ENCODE measurements around the gene DMRTB1.
A peak's percentile ranks its signal among the peaks of the same experiment; 100 is the strongest.

DMRTB1 gene

DNA sequence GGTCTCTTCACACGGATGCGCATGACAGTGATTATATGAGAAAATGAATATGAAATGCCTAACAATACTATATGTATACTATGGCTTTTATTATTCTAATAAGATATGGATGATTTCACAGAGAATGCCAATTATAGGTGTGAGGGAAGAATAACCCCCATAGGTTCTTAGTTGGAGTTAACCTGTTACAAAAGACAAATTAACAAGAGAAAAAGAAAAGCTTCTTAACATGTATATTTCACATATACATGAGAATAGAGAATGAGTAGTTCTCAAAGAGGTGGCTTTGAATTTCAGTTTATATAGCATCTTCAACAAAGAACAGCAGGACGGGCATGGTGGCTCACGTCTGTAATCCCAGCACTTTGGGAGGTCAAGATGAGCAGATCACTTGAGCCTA is 24.0 kb upstream of the DMRTB1 start:
- no peak for DNase-seq (ENCODE audit: low spot score)

DNA sequence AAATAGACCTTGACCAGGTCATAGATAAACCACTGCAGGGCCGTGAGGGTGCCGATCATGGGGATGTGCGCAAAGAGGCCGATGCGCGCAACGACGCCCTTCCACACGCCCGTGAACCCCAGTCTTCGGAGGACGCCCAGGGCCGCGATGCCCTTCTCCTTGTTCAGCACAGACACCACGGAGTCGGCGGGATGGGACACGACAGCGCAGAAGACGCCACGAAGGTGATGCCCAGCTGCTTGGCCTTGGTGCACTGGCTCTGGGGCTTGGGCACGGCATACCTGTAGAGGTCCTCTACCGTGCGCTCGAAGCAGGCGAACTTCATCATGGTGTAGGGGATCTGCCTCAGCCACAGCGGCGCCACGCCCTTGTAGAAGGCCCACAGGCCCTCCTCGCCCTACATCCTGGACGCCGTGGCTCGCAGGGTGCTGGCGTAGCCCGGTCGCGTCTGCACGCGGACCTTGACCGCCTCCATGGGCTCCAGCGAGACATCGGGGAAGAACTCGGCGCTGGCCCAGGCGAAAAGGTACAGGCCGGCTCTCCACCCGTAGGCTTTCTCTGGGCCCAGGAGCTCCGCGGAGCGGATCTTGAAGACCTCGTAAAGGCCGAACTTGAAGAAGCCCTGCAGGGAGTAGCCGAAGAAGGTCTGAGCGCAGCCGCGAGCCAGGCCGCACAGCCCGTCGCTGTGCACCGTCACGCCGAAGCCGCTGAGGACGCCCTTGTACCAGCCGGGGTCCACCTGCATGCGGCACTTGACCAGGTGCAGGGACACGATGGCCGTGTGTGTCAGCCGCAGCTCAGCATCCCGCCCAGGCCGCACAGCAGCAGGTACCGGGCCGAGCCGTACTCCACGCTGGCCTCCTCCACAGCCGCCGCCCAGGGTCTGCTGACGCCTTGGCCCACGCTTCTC is 20.5 kb upstream of the DMRTB1 start:
- no peak for DNase-seq (ENCODE audit: low spot score)

GRCh38 chr1:53439337-53440207 is 19.6 kb upstream of the DMRTB1 start:
- DNase-seq (ENCODE audit: low spot score), result no peak

- DNase-seq (ENCODE audit: low spot score), result no peak
These were observed 18.6 kb upstream of the DMRTB1 start for GRCh38 chr1:53440633-53441032.

DNA sequence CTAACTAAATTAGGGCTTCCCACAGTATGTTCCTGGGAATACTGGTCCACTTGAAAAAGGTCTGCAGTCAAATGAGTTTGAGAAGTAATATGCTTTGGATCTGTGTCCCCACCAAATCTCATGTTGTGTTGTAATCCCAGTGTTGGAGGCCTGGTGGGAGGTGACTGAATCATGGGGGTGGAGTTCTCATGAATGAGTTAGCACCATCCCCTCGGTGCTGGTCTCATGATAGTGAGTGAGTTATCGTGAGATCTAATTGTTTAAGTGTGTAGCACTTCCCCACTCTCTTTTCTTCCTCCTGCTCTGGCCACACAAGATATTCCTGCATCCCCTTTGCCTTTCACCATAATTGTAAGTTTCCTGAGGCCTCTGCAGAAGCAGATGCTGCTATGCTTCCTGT is 16.9 kb upstream of the DMRTB1 start:
- no peak for DNase-seq (ENCODE audit: low spot score)

DNA sequence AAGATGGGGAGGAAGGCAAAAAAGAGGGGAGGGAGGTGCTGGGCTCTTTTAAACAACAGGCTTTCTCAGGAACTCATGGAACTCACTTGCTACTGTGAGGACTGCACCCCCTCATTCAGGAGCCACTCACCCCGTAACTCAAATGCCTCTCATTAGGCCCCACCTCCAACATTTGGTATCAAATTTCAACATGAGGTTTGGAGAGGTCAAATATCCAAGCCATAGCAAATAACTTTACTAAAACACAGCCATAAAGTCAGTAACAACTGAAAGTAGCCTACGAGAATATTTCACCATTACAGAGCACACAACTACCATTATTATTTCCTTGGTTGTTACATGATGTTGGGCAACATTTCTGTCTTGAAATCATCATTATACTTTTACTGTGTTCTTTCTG is 13.1 kb upstream of the DMRTB1 start:
- DNase-seq (ENCODE audit: low spot score), result no peak

- no peak for DNase-seq (ENCODE audit: low spot score)
These were observed 11.8 kb upstream of the DMRTB1 start for GRCh38 chr1:53447413-53447812.

DNA sequence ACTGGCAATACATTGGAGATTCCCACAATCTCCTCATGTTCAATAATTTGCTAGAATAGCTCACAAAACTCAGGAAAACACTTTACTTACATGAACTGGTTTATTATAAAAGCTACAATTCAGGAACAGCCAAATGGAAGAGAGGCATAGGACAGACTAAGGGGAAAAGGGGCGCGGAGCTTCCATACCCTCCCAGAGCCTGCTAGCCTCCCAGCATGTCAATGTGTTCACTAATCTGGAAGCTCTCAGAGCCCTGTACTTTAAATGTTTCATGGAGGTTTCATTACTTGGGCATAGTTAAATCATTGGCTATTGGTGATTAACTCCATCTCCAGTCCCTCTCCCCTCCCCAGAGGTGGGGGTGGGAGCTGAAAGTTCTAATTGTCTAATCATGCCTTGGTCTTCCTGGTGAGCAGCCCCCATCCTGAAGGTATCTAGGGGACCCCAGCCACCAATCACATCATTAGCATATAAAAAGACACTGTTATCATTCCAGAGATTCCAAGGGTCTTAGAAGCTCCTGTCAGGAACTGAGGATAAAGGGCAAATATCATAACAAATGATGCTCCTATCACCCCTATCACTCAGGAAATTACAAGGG is 10.9 kb upstream of the DMRTB1 start:
- DNase-seq (ENCODE audit: low spot score), result no peak

DNA sequence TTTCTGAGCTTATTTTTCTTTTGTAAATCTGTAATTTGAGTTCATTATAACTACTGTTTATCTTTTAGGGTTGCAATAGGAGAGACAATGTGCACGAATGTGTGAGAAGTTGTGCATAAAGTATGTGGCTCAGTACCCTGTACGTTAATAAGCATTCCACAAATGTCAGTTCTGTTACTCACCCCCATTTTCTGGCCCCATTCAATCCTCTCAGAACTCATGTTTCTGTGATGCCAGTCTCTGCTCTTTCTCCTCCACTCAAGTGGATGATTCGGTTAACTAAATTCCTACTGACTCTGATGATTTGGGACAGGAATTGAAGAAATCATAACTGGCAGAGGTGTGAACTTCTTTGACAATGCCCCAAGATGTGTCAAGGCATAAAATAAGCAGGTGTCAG is 10.2 kb upstream of the DMRTB1 start:
- peak; percentile 75 for DNase-seq (ENCODE audit: low spot score)

DNA sequence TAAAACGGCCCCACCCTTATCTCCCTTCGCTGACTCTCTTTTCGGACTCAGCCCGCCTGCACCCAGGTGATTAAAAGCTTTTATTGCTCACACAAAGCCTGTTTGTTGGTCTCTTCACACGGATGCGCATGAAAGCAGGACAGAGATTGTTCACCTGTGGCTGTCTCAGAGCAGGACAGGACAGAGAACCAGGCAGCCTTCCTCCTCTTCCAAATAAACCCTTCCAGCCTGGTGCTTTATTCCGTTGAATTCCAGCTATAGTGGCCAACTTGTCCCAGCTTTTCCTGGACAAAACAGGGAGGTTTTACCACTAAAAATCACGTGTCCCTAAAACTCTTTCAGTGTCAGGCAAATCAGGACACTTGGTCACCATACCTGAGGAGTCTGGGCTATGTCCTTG is 9.5 kb upstream of the DMRTB1 start:
- no peak for DNase-seq (ENCODE audit: low spot score)

- no peak for DNase-seq (ENCODE audit: low spot score)
These were observed 9.0 kb upstream of the DMRTB1 start for GRCh38 chr1:53450225-53450624.

DNA sequence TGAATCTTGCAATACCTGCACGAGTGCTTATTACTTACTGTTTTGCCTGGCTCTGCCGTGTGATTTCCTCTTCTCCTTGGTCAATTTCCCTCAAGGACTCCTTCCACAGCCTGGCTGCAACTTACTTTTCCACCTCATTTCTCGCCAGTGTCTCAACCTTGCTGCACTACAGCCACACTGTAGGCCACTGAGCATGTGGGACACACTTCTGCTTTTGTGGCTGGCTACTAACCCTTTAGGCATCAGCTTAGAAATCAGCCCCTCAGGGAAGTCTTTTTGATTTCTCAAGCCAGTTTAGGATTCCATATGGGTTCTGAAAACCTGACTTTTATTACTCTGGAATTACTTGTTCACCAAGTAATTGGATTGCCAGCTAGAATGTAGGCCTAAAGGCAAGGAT is 5.2 kb upstream of the DMRTB1 start:
- DNase-seq (ENCODE audit: low spot score), result no peak

DNA sequence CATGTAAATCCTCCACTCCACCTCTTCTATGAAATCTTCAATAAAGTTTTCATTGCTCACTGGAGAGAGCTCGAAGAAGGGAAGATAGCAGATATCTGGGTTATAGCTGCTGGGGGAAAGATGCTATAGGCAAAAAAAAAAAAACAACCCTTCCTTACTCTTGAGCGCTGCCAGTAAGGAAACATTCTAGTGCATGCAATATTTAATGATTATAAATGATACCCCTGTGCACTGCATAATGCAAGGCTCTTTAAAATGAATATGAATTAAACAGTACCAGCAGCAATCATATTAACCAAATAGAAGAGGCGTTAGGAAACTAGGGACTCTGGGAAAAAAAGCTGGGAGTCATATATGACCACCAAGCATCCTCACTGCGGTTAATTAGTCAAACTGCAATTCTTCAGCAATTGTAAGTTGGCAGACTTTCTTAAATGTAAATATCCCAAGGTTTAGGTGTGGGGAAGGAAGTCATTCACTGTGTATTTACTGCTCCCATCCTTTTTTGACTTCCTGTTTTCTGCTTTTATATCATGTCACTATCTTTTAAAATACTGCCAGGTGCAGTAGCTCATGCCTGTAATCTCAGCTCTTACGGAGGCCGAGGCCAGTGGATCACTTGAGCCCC is 3.7 kb upstream of the DMRTB1 start:
- no peak for DNase-seq (ENCODE audit: low spot score)

DNA sequence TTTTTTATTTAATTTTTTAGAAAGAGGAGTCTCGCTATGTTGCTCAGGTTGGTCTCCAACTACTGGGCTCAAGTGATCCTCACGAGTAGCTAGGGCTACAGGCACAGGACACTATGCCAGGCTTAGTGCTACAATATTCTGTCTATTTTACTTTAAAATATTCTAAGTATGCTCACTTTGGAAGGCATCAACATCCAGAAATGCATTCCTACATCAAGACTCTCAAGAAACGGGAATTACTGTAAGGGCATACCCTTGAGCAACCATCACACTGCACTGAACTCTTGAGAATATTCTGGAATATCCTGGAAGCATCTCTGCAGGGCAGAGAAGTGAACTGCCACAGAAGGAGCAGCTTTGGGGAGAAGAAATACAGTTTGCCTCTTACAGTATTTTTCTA is 565 bp upstream of the DMRTB1 start:
- no peak for DNase-seq (ENCODE audit: low spot score)

- DNase-seq (ENCODE audit: low spot score), result no peak
These were observed 1.0 kb downstream of the DMRTB1 start for GRCh38 chr1:53460211-53460634.

DNA sequence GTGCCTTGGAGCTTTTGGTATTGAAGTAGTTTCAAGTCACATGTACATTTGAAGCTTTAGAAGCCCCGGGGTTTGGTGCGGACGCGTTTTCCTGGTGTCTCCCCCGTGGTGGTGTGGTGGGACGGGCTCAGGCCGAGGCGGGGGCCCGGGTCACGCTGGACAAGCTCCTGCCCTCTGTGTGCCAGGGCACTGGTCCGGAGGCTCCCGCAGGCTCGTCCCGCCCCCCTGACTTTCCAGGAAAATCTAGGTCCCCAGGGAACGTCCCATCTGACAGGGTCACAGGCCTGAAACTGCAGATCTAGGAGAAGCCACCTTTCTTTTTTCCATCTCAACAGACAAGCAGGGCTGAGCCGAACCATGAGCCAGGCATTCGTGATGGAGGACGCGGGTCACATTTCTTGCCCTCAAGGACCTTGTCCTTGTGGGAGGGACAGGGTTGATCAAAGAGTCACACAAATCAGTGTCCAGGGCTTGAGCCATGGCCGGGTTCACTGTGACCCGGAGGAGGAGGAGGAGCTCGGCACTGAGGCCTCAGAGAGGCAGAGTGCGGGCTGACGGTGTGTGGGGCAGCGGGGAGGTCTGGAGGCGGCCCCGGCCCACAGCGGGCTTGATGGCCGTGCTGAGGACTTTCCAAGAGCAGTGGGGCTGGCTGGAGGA is 1.6 kb downstream of the DMRTB1 start:
- DNase-seq (ENCODE audit: low spot score), result no peak

DNA sequence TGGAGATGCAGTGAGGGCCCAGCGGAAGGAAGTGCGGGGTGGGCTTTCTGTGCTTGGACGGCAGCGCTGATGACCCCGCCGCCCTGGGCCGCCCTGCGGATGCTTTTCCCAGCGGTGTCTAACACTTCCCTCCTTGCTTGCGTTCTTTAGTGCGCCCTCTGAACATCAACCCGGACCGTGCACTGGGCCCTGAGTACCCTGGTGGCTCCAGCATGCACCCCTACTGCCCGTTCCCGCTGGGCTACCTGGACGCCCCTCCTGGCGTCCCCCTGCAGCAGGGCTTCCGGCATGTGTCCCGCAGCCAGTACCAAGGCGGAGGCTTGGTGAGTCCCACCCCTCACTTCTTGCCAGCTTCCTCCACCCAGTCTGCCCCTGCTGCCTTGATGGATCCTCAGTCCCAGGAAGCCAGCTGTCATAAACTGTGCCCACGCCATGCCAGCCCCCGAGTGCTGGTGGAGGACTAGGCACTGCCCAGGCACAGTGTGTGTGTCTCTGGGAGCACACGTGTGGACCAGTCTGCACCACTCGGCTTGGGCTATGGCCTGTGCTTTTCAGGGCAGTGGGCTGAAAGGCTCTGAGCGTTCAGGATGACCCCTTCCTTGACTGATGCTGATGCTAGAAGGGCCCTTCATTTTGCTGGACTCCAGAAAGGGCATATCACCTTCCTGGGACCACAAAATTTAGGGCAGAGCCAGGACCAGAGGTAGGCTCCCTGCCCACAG is 2.3 kb downstream of the DMRTB1 start:
- DNase-seq (ENCODE audit: low spot score), result no peak

DNA sequence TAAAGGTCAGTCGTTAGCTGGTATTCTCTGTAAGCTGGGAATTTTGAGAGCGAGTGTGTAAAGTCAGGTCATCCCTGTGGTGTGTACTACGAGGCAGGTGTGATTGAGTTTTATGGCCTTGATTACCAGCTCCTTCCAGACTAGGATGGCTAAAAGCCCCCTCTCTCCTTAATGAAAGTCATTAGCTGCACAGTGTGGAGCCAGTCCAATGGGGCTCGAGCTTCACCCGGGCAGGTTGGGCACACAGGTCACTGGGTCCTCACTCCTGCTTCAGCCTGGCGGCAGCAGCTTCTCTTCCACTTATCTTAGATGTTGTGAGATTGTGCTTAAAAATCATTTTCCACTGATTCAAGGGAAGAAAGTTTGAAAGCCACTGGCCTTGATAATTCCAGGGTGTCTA is 3.0 kb downstream of the DMRTB1 start:
- no peak for DNase-seq (ENCODE audit: low spot score)

- no peak for DNase-seq (ENCODE audit: low spot score)
These were observed 3.7 kb downstream of the DMRTB1 start for GRCh38 chr1:53462769-53463501.
